ENCODE measurements around the gene PLAAT4.
"Not testable (repeated sequence)": the region's sequence is repeated elsewhere in the genome, so short reads cannot be mapped to it uniquely, and the experiment has no call there.

PLAAT4 gene

DNA sequence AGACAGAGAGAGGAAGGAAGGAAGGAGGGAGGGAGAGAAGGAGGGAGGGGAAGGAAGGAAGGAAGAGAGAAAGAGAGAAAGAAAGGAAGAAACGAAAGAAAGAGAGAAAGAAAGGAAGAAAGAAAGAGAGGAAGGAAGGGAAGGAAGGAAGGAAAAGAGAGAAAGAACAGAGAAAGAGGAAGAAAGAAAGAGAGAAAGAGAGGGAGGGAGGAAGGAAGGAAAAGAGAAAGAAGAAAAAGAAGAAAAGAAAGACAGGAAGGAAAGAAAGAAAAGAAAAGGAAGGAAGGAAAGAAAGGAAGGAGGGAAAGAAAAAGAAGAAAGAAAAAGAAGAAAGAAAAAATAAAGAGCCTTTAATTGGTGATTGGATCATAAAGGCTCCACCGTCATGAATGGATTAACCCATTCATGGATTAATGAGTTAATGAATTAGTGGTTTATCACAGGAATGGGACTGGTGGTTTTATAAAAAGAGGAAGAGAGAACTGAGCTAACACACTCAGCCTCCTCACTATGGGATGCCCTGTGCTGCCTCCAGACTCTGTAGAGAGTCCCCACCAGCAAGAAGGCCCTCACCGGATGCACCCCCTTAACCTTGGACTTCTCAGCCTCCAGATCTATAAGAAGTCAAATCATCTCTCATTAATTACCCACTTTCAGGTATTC lies 35.5 kb downstream of the PLAAT4 start:
- DNase-seq (ENCODE audit: low read depth): no peak

GRCh38 chr11:63573881-63574855 lies 37.6 kb downstream of the PLAAT4 start:
- peak; percentile 65 for DNase-seq (ENCODE audit: low read depth)

DNA sequence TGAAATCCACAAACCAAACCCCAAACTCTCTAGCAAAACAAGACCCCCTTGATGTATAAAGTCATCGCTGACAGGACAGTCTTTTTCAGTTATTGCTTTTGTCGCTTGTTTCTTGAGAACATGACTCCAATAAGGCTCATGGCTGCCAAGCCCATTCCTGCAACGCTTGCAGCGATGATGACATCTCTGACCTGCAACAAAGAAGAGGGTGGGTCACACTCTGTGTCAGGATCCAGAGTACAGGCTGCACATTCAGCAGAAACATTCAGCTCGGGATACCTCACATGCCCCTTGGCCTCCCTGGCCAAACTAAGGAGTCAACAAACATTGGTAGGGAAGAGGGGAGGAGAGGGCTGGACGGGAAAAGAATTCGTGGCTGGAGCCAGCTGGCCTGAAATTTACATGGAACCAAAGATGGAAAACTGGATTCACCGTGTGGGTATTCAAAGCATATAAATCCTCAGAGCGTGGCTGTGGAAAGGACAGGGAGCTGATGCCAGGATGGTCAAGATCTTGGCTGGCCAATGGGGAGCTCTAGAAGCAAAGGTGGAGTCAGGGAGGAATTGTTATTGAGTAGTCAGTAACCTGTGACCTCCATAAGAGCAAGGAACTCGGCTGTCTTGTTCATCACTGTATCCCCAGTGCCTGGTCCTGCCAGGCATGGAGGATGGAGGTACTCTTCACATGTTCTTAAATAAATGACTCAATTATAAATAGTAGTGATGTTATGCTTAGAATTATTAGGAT lies 38.4 kb downstream of the PLAAT4 start:
- peak; percentile 17 for DNase-seq (ENCODE audit: low read depth)

DNA sequence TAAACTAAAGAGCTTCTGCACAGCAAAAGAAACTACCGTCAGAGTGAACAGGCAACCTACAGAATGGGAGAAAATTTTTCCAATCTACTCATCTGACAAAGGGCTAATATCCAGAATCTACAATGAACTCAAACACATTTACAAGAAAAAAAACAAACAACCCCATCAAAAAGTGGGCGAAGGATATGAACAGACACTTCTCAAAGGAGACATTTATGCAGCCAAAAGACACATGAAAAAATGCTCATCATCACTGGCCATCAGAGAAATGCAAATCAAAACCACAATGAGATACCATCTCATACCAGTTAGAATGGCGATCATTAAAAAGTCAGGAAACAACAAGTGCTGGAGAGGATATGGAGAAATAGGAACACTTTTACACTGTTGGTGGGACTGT lies 42.3 kb downstream of the PLAAT4 start:
- not testable (repeated sequence) for DNase-seq (ENCODE audit: low read depth)

GRCh38 chr11:63581224-63581623 lies 44.6 kb downstream of the PLAAT4 start:
- DNase-seq (ENCODE audit: low read depth): not testable (repeated sequence)

GRCh38 chr11:63583357-63583677 lies 46.7 kb downstream of the PLAAT4 start:
- no peak for DNase-seq (ENCODE audit: low read depth)

GRCh38 chr11:63586451-63587166 lies 50.0 kb downstream of the PLAAT4 start:
- DNase-seq (ENCODE audit: low read depth): no peak

DNA sequence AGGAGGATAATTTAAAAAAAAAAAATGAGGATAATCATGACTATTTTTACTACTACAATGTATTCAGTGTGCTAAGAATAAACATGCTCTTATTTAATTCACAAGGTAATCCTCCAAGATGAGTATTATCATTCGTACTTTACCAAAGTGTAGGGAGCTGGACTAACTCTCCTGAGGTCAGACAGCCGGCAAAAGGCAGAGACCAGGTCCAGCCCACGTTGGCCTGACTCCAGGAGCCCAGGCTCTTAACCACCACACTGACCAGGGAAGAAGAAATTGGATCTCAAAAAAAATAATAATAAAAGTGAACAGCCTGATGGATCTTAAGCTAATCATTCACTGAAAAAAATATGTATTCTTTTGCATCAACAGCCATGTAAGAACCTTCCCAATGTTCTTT lies 52.4 kb downstream of the PLAAT4 start:
- no peak for DNase-seq (ENCODE audit: low read depth)

DNA sequence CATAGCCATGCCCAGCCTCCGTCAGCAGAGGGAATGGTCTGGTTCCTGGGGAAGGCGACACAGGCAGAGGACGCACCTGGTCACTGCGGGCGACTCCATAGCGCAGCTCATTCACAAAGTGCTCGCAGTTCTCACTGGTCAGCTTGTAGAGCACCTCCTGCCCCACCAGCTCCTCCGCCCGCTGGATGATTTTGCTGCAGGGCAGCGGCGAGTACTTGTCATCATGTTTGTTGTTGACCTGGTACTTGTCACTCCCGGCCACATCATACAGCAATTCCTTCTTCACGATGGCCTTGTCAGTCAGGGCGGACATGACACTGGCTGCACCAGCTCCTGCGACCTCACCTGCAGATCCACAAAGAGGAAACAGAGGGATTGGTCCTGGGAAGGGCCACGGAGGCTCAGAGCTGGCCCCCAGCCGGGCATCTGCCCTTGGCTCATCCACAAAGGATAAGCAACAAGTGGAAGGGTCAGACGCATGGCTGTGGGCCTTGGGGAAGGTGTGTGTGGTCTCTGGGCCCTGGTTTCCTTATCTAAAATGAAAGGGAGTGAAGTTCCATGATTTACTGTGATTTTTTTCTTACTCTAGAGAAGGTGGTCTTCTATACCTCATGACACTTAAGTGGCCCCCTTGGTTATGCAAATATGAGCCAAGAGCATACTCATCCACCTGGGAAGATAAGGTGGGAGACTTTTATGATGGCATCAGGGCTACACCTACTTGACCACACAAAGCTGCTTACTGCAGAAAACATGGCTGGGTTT lies 53.6 kb downstream of the PLAAT4 start:
- DNase-seq (ENCODE audit: low read depth): no peak

- DNase-seq (ENCODE audit: low read depth): no peak
Observed at GRCh38 chr11:63592975-63593395, 56.4 kb downstream of the PLAAT4 start.

- DNase-seq (ENCODE audit: low read depth): no peak
Observed at GRCh38 chr11:63595296-63595695, 58.7 kb downstream of the PLAAT4 start.

Measured in stromal cell of bone marrow (primary cell).